Activated T-cell treated with anti-CD3 and anti-CD28 coated beads, Interleukin-2, amount 50 U/mL, for 4 hours (primary cell): ENCODE results near the gene CRTAC1. TPM values are rescaled to one million over a fixed set of nuclear protein-coding genes. Genes with fewer than 3 reads are reported as not detected.
"Not testable (repeated sequence)": the region's sequence is repeated elsewhere in the genome, so short reads cannot be mapped to it uniquely, and the experiment has no call there.

Experiments
- ATAC-seq, 2 donors: fragments of 200-7000 bp; cut with Tn5 transposase; one replicate each; pipeline ENCODE4 v1.10.0; 2021
- DNase-seq: peaks from one replicate; pipeline ENCODE4 v3.0.0-alpha.2; 2020
- H3K27me3 Mint-ChIP-seq: one replicate; pipeline ENCODE4 v1.8.0; 2021; ENCODE audit warnings: low read depth, mixed read lengths
- H3K36me3 Mint-ChIP-seq: one replicate; pipeline ENCODE4 v1.8.0; 2022; ENCODE audit warnings: mixed read lengths; ENCODE audit not compliant: insufficient read depth
- H3K4me1 Mint-ChIP-seq: one replicate; pipeline ENCODE4 v1.8.0; 2021; ENCODE audit warnings: low read depth, mixed read lengths
- H3K4me3 Mint-ChIP-seq: one replicate; pipeline ENCODE4 v1.8.0; 2021; ENCODE audit warnings: mild to moderate bottlenecking, moderate library complexity, mixed read lengths
- H3K9me3 Mint-ChIP-seq: one replicate; pipeline ENCODE4 v1.8.0; 2021; ENCODE audit warnings: mixed read lengths
- total RNA-seq, 3 donors: library from RNA; stranded (reverse); gene quantifications; one replicate each; pipeline ENCODE4 v1.2.1, GENCODE V29; 2021

The CRTAC1 gene
- total RNA-seq, 3 donors from 2014 or later = not detected

DNA sequence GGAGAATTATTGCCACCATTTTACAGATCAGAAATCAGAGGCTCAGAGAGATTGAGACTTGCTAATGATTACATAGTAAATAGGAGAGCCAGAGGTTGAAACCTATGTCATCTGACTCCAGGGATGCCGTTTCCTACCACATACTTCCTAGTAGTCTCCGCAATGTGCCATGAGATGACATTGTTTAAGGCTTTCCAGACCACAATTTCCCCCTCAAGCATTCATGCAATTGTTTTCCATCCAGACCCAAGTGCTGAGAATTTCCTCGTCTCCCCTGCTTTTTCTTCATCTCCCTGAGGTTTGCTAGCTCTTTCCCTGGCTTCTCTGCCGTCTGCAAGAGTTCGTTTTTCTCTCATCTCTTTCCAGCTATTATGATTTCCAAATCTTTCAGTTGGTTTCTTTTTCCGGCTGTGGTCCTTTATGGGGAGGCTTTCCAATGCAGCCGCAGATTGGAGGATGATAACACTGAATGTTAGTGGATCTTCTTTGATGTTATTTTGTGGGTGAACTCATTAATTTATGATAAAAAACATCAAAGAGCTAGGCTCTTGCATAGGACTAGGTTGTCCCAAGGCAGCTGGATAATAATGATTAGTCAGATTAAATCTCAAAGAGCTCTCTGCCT lies 187.7 kb downstream of the CRTAC1 start:
- no peak for DNase-seq
- H3K9me3 Mint-ChIP-seq = no peaks in the 10 kb centered on the region

DNA sequence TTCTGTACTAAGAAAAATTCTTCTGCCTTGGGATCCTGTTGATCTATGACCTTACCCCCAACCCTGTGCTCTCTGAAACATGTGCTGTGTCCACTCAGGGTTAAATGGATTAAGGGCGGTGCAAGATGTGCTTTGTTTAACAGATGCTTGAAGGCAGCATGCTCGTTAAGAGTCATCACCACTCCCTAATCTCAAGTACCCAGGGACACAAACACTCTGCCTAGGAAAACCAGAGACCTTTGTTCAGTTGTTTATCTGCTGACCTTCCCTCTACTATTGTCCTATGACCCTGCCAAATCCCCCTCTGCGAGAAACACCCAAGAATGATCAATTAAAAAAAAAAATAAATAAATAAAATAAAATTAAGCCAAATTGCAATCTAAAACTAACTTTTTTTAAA lies 188.3 kb downstream of the CRTAC1 start:
- H3K27me3 Mint-ChIP-seq, ATAC-seq, DNase-seq, H3K9me3 Mint-ChIP-seq, H3K4me3 Mint-ChIP-seq, H3K36me3 Mint-ChIP-seq: not testable (repeated sequence)
- peaks cover 13% of the 10 kb centered on the region for H3K4me1 Mint-ChIP-seq

More for the DNA sequence above, 187.7 kb downstream of the CRTAC1 start:
- no peak overlapping the region for H3K4me3 Mint-ChIP-seq
- H3K4me1 Mint-ChIP-seq = peaks cover 13% of the 10 kb centered on the region
- no peaks in the 10 kb centered on the region for H3K27me3 Mint-ChIP-seq
- H3K36me3 Mint-ChIP-seq = no peaks in the 10 kb centered on the region
- no peak for ATAC-seq

DNA sequence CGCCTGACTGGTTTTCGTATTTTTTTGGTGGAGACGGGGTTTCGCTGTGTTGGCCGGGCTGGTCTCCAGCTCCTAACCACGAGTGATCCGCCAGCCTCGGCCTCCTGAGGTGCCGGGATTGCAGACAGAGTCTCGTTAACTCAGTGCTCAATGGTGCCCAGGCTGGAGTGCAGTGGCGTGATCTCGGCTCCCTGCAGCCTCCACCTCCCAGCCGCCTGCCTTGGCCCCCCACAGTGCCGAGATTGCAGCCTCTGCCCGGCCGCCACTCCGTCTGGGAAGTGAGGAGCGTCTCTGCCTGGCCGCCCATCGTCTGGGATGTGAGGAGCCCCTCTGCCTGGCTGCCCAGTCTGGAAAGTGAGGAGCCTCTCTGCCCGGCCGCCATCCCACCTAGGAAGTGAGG lies 189.3 kb downstream of the CRTAC1 start:
- H3K4me3 Mint-ChIP-seq, H3K36me3 Mint-ChIP-seq, DNase-seq, H3K9me3 Mint-ChIP-seq, ATAC-seq, H3K27me3 Mint-ChIP-seq: not testable (repeated sequence)
- peaks cover 13% of the 10 kb centered on the region for H3K4me1 Mint-ChIP-seq

DNA sequence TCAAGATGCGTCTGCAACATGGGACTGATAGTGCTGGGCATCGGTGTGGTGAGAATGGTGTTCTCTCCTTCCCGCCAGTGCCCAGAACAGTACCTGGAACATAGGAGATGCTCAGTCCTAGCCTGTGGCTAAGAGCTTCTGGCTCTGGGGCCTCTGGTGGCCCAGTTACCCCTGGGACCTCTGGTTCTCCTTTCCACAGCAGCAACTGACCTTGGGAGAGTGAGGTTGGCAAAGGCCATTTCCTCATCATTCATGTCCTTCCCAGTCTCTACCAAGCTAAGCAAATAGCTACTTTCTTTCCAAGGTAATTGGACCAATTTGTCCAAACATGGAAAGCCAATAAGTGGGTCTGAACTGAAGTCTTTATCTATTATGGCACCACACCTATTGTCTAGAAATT lies 192.3 kb downstream of the CRTAC1 start:
- no peaks in the 10 kb centered on the region for H3K27me3 Mint-ChIP-seq
- H3K4me3 Mint-ChIP-seq = no peak overlapping the region
- ATAC-seq = no peak

DNA sequence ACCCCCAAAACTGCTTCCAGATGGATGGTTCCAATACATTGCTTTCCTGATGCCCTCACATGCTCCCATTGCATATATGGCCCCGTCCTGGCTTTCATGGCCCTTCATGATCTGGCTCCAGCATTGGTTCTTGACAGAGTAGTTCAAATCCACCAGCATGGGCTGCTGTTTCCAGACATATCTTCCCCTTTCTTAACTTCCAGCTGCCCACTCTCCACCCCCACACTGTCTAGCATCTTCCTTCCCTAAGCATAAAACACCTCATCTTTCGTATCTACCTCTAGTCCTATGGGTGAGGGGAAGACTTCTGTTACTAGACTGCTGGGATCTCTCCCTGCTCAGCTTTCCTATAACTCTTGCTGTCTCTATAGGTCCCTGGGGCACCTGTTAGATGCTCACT lies 194.0 kb downstream of the CRTAC1 start:
- Mint-ChIP-seq H3K36me3 (peaks cover 7% of the 10 kb centered on the region), H3K4me3 (no peak overlapping the region), H3K27me3 (no peaks in the 10 kb centered on the region), H3K4me1 (peaks cover 9% of the 10 kb centered on the region), H3K9me3 (peaks cover 8% of the 10 kb centered on the region)
- DNase-seq = no peak
- ATAC-seq = no peak

More for the DNA sequence above, 192.3 kb downstream of the CRTAC1 start:
- Mint-ChIP-seq H3K36me3 (peaks cover 7% of the 10 kb centered on the region), H3K9me3 (peaks cover 8% of the 10 kb centered on the region), H3K4me1 (peaks cover 13% of the 10 kb centered on the region)
- no peak for DNase-seq

DNA sequence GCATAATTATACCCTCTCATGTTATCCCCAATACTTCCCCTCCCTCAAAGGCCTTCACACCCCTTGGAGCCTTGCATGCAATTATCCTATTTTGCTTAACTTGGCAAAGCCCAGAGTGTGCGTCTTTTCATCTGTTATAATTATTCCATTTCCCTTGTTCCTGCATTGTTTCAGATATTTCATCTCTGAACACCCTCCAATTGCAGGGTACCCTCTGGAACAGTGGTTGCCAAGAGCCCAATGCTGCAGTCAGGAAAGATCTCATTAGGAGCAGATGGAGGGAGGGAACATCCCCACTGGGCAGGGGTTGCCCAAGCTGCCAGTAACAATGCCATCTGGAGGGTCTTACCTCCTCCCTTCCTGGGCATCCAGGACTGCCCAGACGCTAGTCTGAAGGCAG lies 199.2 kb downstream of the CRTAC1 start:
- Mint-ChIP-seq H3K4me1 (peaks cover 28% of the 10 kb centered on the region), H3K27me3 (no peaks in the 10 kb centered on the region), H3K36me3 (peaks cover under 1% of the 10 kb centered on the region), H3K9me3 (peaks cover 3% of the 10 kb centered on the region), H3K4me3 (no peak overlapping the region)
- ATAC-seq (no peak), DNase-seq (no peak)

DNA sequence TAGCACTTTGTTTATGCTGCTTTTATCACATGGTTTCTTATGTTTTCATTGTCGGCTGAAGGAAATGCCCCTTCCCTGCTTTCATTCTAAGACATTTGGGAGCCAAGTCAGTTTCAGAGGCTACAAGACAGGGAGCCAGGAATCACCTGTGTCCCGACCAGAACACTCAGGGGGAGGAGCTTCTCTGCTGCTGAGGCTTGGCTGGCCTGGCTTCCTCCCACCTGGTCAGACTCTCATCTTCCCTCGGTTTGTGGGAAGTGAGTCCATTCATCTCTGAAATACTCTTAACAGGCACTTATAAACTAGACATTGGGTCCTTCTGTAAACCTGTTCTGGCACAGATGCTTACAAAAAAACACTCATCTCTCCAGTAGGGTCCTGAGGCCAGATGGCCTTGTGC lies 200.4 kb downstream of the CRTAC1 start:
- DNase-seq = no peak
- Mint-ChIP-seq H3K4me3 (no peak overlapping the region), H3K9me3 (no peaks in the 10 kb centered on the region), H3K4me1 (peaks cover 28% of the 10 kb centered on the region), H3K27me3 (no peaks in the 10 kb centered on the region), H3K36me3 (no peaks in the 10 kb centered on the region)
- ATAC-seq = no peak

DNA sequence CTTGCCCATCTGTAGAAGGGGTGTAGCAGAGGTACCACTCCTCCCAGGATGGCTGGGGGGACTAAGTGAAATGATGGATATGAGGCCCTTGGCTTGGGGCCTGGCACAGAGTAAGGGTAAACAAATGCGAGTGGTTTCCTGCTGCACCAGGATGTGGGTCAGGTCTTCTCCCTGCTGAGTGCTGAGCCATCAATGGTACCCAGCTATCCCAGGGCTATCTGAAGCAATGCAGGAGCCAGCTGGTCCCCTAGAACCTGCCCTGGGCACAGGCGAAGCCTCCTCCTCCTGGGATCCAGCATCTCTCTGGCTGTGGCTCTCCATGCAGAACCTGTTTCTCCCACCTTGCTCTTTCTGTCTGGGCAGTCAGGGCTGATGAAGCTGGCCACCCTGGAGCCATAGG lies 201.7 kb downstream of the CRTAC1 start:
- no peaks in the 10 kb centered on the region for H3K27me3 Mint-ChIP-seq
- peaks cover 28% of the 10 kb centered on the region for H3K4me1 Mint-ChIP-seq
- no peak overlapping the region for H3K4me3 Mint-ChIP-seq
- H3K9me3 Mint-ChIP-seq = no peaks in the 10 kb centered on the region
- no peak for DNase-seq
- H3K36me3 Mint-ChIP-seq = peaks cover under 1% of the 10 kb centered on the region
- ATAC-seq = no peak

DNA sequence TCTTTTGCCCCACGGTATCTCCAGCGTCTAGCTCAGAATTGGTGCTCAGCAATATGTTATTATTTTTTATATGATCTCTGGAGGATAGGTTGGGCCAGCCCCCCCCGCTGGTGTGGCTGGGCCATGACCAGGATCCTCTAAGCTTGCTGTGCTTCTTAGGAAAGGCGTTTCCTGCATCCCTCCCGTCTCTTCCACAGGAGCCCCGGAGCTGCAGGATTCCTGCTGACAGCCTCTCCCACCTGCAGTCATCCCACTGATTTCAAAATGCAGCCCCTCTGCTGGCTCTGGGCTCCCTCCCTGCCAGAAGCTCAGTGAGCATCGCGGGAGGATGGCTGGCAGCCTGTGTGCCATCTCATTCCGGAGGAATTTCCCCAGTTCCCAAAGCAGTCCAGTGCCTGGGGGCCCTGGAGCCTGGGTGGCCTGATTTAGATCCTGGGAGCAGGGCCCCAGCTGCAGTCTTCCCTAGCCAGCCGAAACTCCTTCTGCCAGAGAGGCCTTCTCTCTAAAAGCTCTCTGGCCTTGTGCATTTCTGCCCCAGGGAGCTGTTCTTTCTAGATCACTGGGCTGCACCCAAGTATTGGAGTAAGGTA lies 202.6 kb downstream of the CRTAC1 start:
- H3K4me1 Mint-ChIP-seq = peaks cover 28% of the 10 kb centered on the region
- no peaks in the 10 kb centered on the region for H3K27me3 Mint-ChIP-seq
- DNase-seq (no peak), ATAC-seq (no peak)
- H3K4me3 Mint-ChIP-seq = no peak overlapping the region
- peaks cover 2% of the 10 kb centered on the region for H3K36me3 Mint-ChIP-seq
- H3K9me3 Mint-ChIP-seq = no peaks in the 10 kb centered on the region

DNA sequence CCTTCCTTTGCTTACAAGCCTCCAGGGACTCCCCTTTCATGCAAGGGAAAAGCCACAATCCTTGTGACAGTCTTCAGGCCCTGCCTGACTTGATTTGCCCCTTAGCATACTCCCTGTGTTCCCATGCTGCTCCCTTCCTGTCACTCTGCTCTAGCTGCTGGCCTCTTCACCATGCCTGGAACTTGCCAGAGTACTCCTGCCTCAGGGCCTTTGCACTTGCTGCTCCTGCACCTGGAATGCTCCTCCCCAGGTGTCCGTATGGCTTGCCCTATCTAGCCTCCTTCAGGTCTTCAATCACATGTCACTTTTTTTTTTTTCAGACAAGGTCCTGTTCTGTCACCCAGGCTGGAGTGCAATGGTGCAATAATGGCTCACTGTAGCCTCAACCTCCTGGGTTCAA lies 203.5 kb downstream of the CRTAC1 start:
- DNase-seq (no peak), ATAC-seq (no peak)
- Mint-ChIP-seq H3K27me3 (no peaks in the 10 kb centered on the region), H3K4me3 (no peak overlapping the region), H3K4me1 (peaks cover 28% of the 10 kb centered on the region), H3K9me3 (no peaks in the 10 kb centered on the region), H3K36me3 (peaks cover 2% of the 10 kb centered on the region)

DNA sequence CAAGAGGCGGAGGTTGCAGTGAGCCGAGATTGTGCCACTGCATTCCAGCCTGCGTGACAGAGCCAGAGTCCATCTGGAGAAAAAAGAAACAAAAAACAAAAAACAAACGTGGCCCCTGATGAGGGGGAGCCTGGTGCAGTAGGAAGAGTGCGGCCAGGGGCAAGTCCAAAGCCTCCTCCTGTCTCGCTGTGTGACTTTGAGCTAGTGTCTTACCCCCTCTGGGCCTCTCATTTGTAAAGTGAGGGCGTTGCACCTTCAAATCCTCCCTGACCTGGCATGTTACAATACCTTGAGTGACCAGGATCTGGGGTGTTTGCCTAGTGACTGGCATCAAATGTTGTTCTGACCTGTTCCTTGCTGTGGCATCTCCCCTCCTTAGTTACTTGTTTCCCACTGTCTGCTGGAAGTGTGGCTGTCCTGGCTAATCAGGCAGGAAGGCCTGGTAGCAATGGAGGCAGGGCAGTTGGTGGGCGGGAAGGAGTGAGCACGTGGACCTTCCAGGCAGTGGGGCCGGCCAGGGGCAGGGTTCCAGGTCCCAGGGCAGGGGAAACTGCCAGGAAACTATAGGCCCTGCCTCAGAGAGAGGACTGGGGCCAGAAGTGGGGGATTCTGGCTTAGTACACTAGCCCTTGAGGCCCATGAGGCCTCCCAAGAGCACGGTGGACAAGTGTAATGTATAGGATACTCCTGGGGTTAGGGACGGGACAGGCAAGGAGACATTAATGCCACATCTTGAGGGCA lies 205.2 kb downstream of the CRTAC1 start:
- DNase-seq = no peak
- Mint-ChIP-seq H3K36me3 (peaks cover 2% of the 10 kb centered on the region), H3K27me3 (no peaks in the 10 kb centered on the region), H3K9me3 (no peaks in the 10 kb centered on the region), H3K4me3 (no peak overlapping the region), H3K4me1 (peaks cover 21% of the 10 kb centered on the region)
- ATAC-seq = no peak

DNA sequence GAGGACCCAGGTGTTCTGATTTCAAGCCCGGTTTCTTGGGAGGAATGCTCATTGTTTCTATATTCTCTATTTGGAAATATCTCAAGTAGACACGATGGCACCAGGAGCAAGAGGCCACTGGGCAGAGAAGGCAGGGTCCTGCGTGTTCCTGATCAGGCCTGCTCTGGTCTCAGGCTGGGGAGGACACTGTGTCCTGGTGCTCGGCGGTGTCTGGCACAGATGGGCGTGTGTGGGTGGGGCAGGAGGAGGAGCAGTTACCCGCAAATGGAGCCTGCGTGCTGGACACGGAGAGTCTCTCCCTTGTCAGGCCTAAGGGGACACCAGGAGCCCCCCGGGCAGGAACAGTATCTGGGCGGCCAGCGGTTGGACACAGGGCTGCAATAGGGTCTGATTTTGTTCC lies 206.7 kb downstream of the CRTAC1 start:
- peaks cover 9% of the 10 kb centered on the region for H3K4me1 Mint-ChIP-seq
- no peak overlapping the region for H3K4me3 Mint-ChIP-seq
- no peak for DNase-seq
- H3K27me3 Mint-ChIP-seq = no peaks in the 10 kb centered on the region
- ATAC-seq = no peak
- no peaks in the 10 kb centered on the region for H3K9me3 Mint-ChIP-seq
- peaks cover 2% of the 10 kb centered on the region for H3K36me3 Mint-ChIP-seq

DNA sequence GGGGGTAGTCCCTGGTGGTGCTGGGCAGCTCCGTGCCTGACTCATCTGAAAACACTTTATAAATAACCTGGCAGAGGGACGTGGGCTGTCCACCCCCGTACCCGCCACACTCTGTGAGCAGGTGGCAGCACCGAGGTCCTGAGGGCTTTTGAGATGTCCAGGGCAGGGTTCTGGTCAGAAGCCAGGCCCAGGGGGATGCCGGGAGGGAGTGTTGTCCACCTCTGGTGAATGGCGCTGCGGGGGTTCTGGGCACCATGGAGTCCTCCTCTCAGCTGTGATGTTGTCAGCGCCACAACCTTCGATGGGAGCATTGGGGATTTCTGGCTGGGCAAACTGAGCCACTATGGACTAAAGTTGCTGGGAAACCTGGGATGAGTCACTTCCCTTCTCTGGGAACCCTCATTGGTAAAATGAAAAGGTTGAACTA lies 208.1 kb downstream of the CRTAC1 start:
- ATAC-seq (no peak), DNase-seq (no peak)
- Mint-ChIP-seq H3K27me3 (no peaks in the 10 kb centered on the region), H3K36me3 (peaks cover 2% of the 10 kb centered on the region), H3K9me3 (no peaks in the 10 kb centered on the region), H3K4me3 (no peak overlapping the region), H3K4me1 (no peaks in the 10 kb centered on the region)

DNA sequence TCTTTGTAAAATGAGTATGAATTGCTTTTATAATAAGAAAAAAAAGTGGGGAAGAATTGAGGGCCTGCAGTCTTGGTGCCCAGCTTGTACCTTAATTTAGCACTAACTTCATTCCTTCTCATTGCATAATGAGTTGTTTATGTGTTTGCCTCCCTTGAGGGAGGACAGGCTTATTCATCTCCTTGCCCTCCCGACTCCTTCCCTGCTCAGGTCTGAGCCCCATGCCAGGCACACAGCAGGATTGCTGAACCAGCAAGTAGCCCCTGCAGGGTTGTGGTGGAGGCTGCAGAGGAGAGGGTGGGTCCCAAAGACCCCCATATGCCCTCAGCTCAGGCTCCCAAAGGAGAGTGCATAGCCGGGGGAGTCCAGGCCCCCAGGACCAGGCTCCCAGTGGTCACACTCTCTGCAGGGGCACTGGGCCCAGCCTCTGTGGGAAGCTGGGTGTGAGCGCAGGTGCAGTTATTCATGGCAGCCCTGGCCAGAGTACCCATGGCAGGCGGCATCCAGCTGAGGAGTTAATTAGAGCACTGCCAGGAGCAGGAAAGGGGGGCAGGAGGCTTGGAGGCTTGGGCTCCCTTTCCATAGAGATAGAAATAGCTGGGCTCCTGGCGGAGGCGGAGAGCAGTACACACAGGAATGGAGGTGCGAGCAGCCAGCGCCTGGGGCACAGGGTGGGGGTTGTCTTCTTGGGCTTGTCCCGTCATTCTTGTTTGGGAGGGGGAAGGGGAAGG lies 208.9 kb downstream of the CRTAC1 start:
- DNase-seq = no peak
- H3K4me3 Mint-ChIP-seq = no peak overlapping the region
- H3K9me3 Mint-ChIP-seq = no peaks in the 10 kb centered on the region

More for the DNA sequence above, 208.9 kb downstream of the CRTAC1 start:
- no peak for ATAC-seq
- Mint-ChIP-seq H3K36me3 (peaks cover 2% of the 10 kb centered on the region), H3K4me1 (no peaks in the 10 kb centered on the region), H3K27me3 (no peaks in the 10 kb centered on the region)
